Motor neuron (in vitro differentiated cells): ENCODE measurements around the gene ZNF362. TPM values are rescaled to one million over a fixed set of nuclear protein-coding genes. Genes with fewer than 3 reads are reported as not detected.

Experiments
- total RNA-seq, 8 experiments: library from RNA; unstranded; fragments of 300-600 nt; gene quantifications; 2 replicates each; pipeline versions ENCODE4 v1.2.3 to v1.2.4, GENCODE V29; 2022

The ZNF362 gene
- total RNA-seq, 8 experiments from 2014 or later, result 4.4 to 31.7 (median 25.3) TPM

Other genes with a start within 250 kb of the ZNF362 start
- 100 to 1,000 TPM; 105 to 219 (median 163) TPM for gene AK2, start 219.6 kb upstream of the ZNF362 start, total RNA-seq
- gene AZIN2, start 175.3 kb upstream of the ZNF362 start, total RNA-seq, result 10 to 100 TPM in 5 of 8 experiments, 1 to 10 TPM in 3; 4.7 to 15.5 (median 11.6) TPM
- 10 to 100 TPM in 3 of 8 experiments, 1 to 10 TPM in 5; 2.5 to 12.6 (median 7.7) TPM for gene TRIM62, start 74.4 kb upstream of the ZNF362 start, total RNA-seq
- gene A3GALT2, start 64.6 kb downstream of the ZNF362 start, total RNA-seq, result under 1 TPM in 2 of 8 experiments, not detected in 6; 0.25 to 0.38 TPM
- gene PHC2, start 174.6 kb downstream of the ZNF362 start, total RNA-seq, result 100 to 1,000 TPM in 3 of 8 experiments, 10 to 100 TPM in 5; 42.0 to 256 (median 89.5) TPM
- gene ZSCAN20, start 216.2 kb downstream of the ZNF362 start, total RNA-seq, result 10 to 100 TPM in 2 of 8 experiments, 1 to 10 TPM in 6; 5.0 to 12.2 (median 8.5) TPM